Measurements from ENCODE around the gene TNFAIP8L3. TPM values are rescaled to one million over a fixed set of nuclear protein-coding genes. Genes with fewer than 3 reads are reported as not detected.

TNFAIP8L3 gene
- total and polyA plus RNA-seq, 4 donors, result 0.44 to 4.9 (median 1.3) TPM

DNA sequence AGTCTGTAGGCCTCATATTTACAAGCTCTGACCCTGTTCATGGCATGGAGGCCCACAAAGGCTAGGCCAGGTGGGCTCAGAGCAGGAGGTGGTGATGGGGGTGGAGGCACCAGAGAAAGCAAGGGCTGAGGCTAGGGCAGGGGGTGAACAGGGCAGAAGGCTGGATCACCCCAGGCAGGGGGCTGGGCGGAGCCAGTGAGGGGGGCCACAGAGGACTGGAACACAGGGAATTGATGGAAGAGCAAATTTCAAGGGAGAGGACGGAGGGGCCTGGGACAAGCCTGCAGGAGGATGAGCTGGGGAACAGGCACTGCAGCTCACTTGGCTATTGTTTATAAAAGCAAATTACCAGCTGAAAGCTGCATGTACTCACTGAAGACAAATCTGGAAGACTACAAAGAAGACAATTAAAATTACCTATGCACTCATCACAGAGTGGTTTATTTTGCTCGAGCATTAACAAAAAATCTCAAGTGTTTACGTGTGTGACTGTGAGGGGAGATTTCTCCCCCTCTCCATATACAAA lies 11.0 kb downstream of the TNFAIP8L3 start:
- Histone ChIP-seq H3K36me3 (ENCODE audit: control insufficient read depth in 4 of 4, insufficient read depth in 3 of 4, low read depth in 1 of 4, low read length in 3 of 4) (no peaks in the 10 kb centered on the region), H3K27ac (ENCODE audit: low read depth in 1 of 2, low read length in 2 of 2) (no peak overlapping the region), H3K9ac (ENCODE audit: low read depth in 1 of 2, low read length in 2 of 2) (no peak overlapping the region), H3K4me3 (ENCODE audit: low read depth in 1 of 3, low read length in 3 of 3) (no peak overlapping the region), H3K9me3 (ENCODE audit: control insufficient read depth in 4 of 4, low read length in 3 of 4) (no peaks in the 10 kb centered on the region), H3K27me3 (ENCODE audit: control insufficient read depth in 4 of 4, insufficient read depth in 4 of 4, low read length in 3 of 4) (no peaks in the 10 kb centered on the region), H3K4me1 (ENCODE audit: control insufficient read depth in 4 of 4, insufficient read depth in 4 of 4, low read length in 3 of 4) (no peaks in the 10 kb centered on the region)
- WGBS, result 94% methylated on average over 4 of the region's 4 CpGs
- TF ChIP-seq RXRA (IDR thresholded peaks at IDR 0.05) (no peak), HNF4G (IDR thresholded peaks at IDR 0.05) (no peak), SP1 (IDR thresholded peaks at IDR 0.05) (no peak), YY1 (IDR thresholded peaks at IDR 0.05) (no peak), HNF4A (conservative IDR thresholded peaks at IDR 0.05) (no peak), GABPA (IDR thresholded peaks at IDR 0.05 in 1 of 2, conservative IDR thresholded peaks at IDR 0.05 in 1 of 2) (no peak), JUND (IDR thresholded peaks at IDR 0.05) (no peak), CTCF (IDR thresholded peaks at IDR 0.05; ENCODE audit: low read depth, low read length, missing input control) (no peak), TAF1 (conservative IDR thresholded peaks at IDR 0.05) (no peak), ZBTB33 (IDR thresholded peaks at IDR 0.05) (no peak), NR2F2 (IDR thresholded peaks at IDR 0.05) (no peak), FOXA2 (IDR thresholded peaks at IDR 0.05) (no peak), ATF3 (IDR thresholded peaks at IDR 0.05) (no peak), RAD21 (IDR thresholded peaks at IDR 0.05) (no peak), FOXA1 (IDR thresholded peaks at IDR 0.05) (no peak)
- TF ChIP-seq, protein P1, sequence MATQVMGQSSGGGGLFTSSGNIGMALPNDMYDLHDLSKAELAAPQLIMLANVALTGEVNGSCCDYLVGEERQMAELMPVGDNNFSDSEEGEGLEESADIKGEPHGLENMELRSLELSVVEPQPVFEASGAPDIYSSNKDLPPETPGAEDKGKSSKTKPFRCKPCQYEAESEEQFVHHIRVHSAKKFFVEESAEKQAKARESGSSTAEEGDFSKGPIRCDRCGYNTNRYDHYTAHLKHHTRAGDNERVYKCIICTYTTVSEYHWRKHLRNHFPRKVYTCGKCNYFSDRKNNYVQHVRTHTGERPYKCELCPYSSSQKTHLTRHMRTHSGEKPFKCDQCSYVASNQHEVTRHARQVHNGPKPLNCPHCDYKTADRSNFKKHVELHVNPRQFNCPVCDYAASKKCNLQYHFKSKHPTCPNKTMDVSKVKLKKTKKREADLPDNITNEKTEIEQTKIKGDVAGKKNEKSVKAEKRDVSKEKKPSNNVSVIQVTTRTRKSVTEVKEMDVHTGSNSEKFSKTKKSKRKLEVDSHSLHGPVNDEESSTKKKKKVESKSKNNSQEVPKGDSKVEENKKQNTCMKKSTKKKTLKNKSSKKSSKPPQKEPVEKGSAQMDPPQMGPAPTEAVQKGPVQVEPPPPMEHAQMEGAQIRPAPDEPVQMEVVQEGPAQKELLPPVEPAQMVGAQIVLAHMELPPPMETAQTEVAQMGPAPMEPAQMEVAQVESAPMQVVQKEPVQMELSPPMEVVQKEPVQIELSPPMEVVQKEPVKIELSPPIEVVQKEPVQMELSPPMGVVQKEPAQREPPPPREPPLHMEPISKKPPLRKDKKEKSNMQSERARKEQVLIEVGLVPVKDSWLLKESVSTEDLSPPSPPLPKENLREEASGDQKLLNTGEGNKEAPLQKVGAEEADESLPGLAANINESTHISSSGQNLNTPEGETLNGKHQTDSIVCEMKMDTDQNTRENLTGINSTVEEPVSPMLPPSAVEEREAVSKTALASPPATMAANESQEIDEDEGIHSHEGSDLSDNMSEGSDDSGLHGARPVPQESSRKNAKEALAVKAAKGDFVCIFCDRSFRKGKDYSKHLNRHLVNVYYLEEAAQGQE (IDR thresholded peaks at IDR 0.05), result no peak
- no peak for DNase-seq (ENCODE audit: low spot score)

DNA sequence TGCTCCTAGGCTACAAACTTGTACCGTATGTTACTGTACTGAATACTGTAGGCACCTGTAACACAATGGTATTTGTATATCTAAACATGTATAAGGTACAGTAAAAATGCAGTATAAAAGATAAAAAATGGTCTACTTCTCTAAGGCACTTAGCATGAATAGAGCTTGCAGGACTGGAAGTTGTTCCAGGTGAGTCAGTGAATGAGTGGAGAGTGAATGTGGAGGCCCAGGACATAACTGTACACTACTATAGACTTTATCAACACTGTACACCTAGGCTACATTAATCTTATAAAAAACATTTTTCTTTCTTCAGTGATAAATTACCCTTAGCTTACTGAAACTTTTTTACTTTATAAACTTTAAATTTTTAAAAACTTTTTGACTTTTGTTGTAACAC lies 12.5 kb downstream of the TNFAIP8L3 start:
- Histone ChIP-seq H3K9me3 (ENCODE audit: control insufficient read depth in 4 of 4, low read length in 3 of 4) (no peaks in the 10 kb centered on the region), H3K27ac (ENCODE audit: low read depth in 1 of 2, low read length in 2 of 2) (no peak overlapping the region), H3K4me3 (ENCODE audit: low read depth in 1 of 3, low read length in 3 of 3) (no peak overlapping the region), H3K27me3 (ENCODE audit: control insufficient read depth in 4 of 4, insufficient read depth in 4 of 4, low read length in 3 of 4) (no peaks in the 10 kb centered on the region), H3K9ac (ENCODE audit: low read depth in 1 of 2, low read length in 2 of 2) (no peak overlapping the region), H3K4me1 (ENCODE audit: control insufficient read depth in 4 of 4, insufficient read depth in 4 of 4, low read length in 3 of 4) (no peaks in the 10 kb centered on the region), H3K36me3 (ENCODE audit: control insufficient read depth in 4 of 4, insufficient read depth in 3 of 4, low read depth in 1 of 4, low read length in 3 of 4) (no peaks in the 10 kb centered on the region)
- DNase-seq (ENCODE audit: low spot score), result no peak
- 100% methylated on average over 1 of the region's 1 CpG for WGBS
- TF ChIP-seq JUND (IDR thresholded peaks at IDR 0.05), result no peak
- no peak for TF ChIP-seq ZBTB33 (IDR thresholded peaks at IDR 0.05)
- TF ChIP-seq SP1 (IDR thresholded peaks at IDR 0.05), result no peak
- no peak for TF ChIP-seq CTCF (IDR thresholded peaks at IDR 0.05; ENCODE audit: low read depth, low read length, missing input control)
- TF ChIP-seq, protein P1 (IDR thresholded peaks at IDR 0.05), result no peak
- no peak for TF ChIP-seq HNF4A (conservative IDR thresholded peaks at IDR 0.05)
- no peak for TF ChIP-seq RXRA (IDR thresholded peaks at IDR 0.05)
- TF ChIP-seq TAF1 (conservative IDR thresholded peaks at IDR 0.05), result no peak

Measured in liver (tissue), 9 donors.